ENCODE data around the gene DCDC2C. TPM values are rescaled to one million over a fixed set of nuclear protein-coding genes. Genes with fewer than 3 reads are reported as not detected.

Gene DCDC2C
- total RNA-seq, 1 donor from 2014 or later = not detected

DNA sequence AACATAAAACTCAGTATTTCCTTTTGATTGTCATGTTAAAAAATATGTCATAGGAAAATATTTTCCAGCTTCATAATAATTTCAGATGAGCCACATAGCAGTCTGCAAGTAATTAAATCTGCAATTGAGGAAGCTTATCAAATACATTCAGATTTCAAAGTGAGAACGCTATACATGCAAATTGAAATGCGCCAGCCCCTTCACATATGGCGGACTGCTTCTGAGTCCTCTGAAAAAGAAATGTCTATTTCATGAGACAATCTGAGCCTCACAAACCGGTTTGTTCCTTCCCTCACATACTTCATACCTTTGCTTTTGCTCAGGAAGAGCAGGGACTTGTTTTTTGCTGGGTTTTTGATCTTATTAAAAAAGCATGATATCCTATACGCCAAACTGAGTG, 2.3 kb upstream of the DCDC2C start:
- H3K27ac ChIP-seq = no peak overlapping the region
- H3K4me3 ChIP-seq = no peak overlapping the region
- no peaks in the 10 kb centered on the region for H4K20me1 ChIP-seq (ENCODE audit: low read depth)
- TF ChIP-seq EZH2phosphoT487 (IDR thresholded peaks at IDR 0.05) = no peak
- TF ChIP-seq, protein P1, sequence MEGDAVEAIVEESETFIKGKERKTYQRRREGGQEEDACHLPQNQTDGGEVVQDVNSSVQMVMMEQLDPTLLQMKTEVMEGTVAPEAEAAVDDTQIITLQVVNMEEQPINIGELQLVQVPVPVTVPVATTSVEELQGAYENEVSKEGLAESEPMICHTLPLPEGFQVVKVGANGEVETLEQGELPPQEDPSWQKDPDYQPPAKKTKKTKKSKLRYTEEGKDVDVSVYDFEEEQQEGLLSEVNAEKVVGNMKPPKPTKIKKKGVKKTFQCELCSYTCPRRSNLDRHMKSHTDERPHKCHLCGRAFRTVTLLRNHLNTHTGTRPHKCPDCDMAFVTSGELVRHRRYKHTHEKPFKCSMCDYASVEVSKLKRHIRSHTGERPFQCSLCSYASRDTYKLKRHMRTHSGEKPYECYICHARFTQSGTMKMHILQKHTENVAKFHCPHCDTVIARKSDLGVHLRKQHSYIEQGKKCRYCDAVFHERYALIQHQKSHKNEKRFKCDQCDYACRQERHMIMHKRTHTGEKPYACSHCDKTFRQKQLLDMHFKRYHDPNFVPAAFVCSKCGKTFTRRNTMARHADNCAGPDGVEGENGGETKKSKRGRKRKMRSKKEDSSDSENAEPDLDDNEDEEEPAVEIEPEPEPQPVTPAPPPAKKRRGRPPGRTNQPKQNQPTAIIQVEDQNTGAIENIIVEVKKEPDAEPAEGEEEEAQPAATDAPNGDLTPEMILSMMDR (IDR thresholded peaks at IDR 0.05) = no peak
- TF ChIP-seq EZH2 (IDR thresholded peaks at IDR 0.05) = no peak
- DNase-seq (ENCODE audit: low spot score) = no peak
- no peaks in the 10 kb centered on the region for H3K36me3 ChIP-seq
- H3K9me3 ChIP-seq (ENCODE audit: low read depth) = no peaks in the 10 kb centered on the region
- peaks cover 10% of the 10 kb centered on the region for H3K4me1 ChIP-seq
- H3K4me2 ChIP-seq = no peak overlapping the region
- peaks cover 30% of the 10 kb centered on the region for H3K9me3 Mint-ChIP-seq
- no peak overlapping the region for H3K9ac ChIP-seq
- H3K27me3 ChIP-seq = no peaks in the 10 kb centered on the region
- peaks cover 16% of the 10 kb centered on the region for H3K4me1 Mint-ChIP-seq
- no peak overlapping the region for H2AFZ ChIP-seq (replicated peaks)
- peaks cover 10% of the 10 kb centered on the region for H3K36me3 Mint-ChIP-seq
- no peak overlapping the region for H3K27ac Mint-ChIP-seq
- H3K79me2 ChIP-seq (ENCODE audit: low read depth) = no peaks in the 10 kb centered on the region
- H3K4me3 Mint-ChIP-seq = no peak overlapping the region
- H3K27me3 Mint-ChIP-seq (ENCODE audit: insufficient read depth, low read depth) = peaks cover 19% of the 10 kb centered on the region
- peaks cover 9% of the 10 kb centered on the region for H3F3A ChIP-seq (ENCODE audit: low read depth)

DNA sequence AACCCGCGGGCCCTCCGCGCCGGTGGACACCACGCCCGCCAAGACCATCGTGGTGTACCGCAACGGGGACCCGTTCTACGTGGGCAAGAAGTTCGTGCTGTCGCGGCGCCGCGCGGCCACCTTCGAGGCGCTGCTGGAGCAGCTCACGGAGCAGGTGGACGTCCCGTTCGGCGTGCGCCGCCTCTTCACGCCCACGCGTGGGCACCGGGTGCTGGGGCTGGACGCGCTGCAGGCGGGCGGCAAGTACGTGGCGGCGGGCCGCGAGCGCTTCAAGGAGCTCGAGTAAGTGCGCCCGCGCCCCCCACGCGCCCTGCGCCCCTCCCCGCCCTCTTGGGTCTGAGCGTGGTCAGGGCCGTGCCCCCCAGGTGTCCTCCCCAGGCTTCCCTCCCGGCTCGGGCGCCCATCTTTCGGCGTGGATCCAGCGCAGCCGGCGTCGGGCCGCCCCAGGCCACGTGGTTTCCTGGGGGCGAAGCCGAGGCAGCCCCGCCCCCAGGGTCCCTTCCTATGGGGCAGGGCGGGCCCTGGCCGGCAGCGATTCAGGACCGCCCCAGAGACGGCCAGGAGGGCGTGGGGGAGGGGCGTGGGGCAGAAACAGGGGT, 481 bp downstream of the DCDC2C start:
- H3K79me2 ChIP-seq (ENCODE audit: low read depth) = no peaks in the 10 kb centered on the region
- no peaks in the 10 kb centered on the region for H4K20me1 ChIP-seq (ENCODE audit: low read depth)
- peaks cover 16% of the 10 kb centered on the region for H3K4me1 ChIP-seq
- no peaks in the 10 kb centered on the region for H3K9me3 ChIP-seq (ENCODE audit: low read depth)
- H3K4me2 ChIP-seq = no peak overlapping the region
- peaks cover 9% of the 10 kb centered on the region for H3F3A ChIP-seq (ENCODE audit: low read depth)
- Mint-ChIP-seq H3K27me3 (ENCODE audit: insufficient read depth, low read depth) (peaks cover 17% of the 10 kb centered on the region), H3K36me3 (peaks cover 10% of the 10 kb centered on the region), H3K9me3 (peaks cover 30% of the 10 kb centered on the region), H3K4me1 (peaks cover 41% of the 10 kb centered on the region), H3K4me3 (no peak overlapping the region), H3K27ac (no peak overlapping the region)
- TF ChIP-seq EZH2phosphoT487 (IDR thresholded peaks at IDR 0.05) (no peak), EZH2 (IDR thresholded peaks at IDR 0.05) (no peak)
- TF ChIP-seq, protein P1 (IDR thresholded peaks at IDR 0.05) = no peak
- no peaks in the 10 kb centered on the region for H3K27me3 ChIP-seq
- no peak overlapping the region for H3K27ac ChIP-seq
- H2AFZ ChIP-seq (replicated peaks) = no peak overlapping the region
- DNase-seq (ENCODE audit: low spot score) = no peak
- H3K9ac ChIP-seq = no peak overlapping the region
- no peaks in the 10 kb centered on the region for H3K36me3 ChIP-seq
- H3K4me3 ChIP-seq = no peak overlapping the region

GRCh38 chr2:3704692-3705091, 1.3 kb downstream of the DCDC2C start:
- Histone ChIP-seq H3K27me3 (no peaks in the 10 kb centered on the region), H4K20me1 (ENCODE audit: low read depth) (no peaks in the 10 kb centered on the region), H3F3A (ENCODE audit: low read depth) (peaks cover 9% of the 10 kb centered on the region), H2AFZ (replicated peaks) (no peak overlapping the region), H3K36me3 (no peaks in the 10 kb centered on the region), H3K9me3 (ENCODE audit: low read depth) (no peaks in the 10 kb centered on the region), H3K79me2 (ENCODE audit: low read depth) (no peaks in the 10 kb centered on the region), H3K9ac (no peak overlapping the region), H3K27ac (no peak overlapping the region), H3K4me2 (no peak overlapping the region), H3K4me1 (peaks cover 16% of the 10 kb centered on the region), H3K4me3 (no peak overlapping the region)
- H3K4me1 Mint-ChIP-seq = peaks cover 41% of the 10 kb centered on the region
- peak overlapping the region; percentile 92 for H3K27ac Mint-ChIP-seq
- peaks cover 25% of the 10 kb centered on the region for H3K9me3 Mint-ChIP-seq
- DNase-seq (ENCODE audit: low spot score) = peak; percentile 37
- TF ChIP-seq, protein P1 (IDR thresholded peaks at IDR 0.05) = no peak
- TF ChIP-seq EZH2phosphoT487 (IDR thresholded peaks at IDR 0.05) (peak; percentile 48), EZH2 (IDR thresholded peaks at IDR 0.05) (no peak)
- peak overlapping the region; percentile 67 for H3K4me3 Mint-ChIP-seq
- H3K27me3 Mint-ChIP-seq (ENCODE audit: insufficient read depth, low read depth) = peaks cover 18% of the 10 kb centered on the region
- peaks cover 10% of the 10 kb centered on the region for H3K36me3 Mint-ChIP-seq

All from neural progenitor cell (in vitro differentiated cells).